CD4-positive, alpha-beta T cell treated with Interleukin-15 for 1 hour (primary cell): ENCODE data around the gene RXRG.

Source experiments
- DNase-seq: peaks from one replicate; pipeline ENCODE4 v3.0.0-alpha.2; 2020

The RXRG gene

GRCh38 chr1:165408518-165408917 lies 36.4 kb downstream of the RXRG start:
- no peak for DNase-seq

GRCh38 chr1:165407398-165407797 lies 37.5 kb downstream of the RXRG start:
- DNase-seq: no peak

- DNase-seq: no peak
Observed at GRCh38 chr1:165403835-165404482, 41.0 kb downstream of the RXRG start.

GRCh38 chr1:165402517-165403111 lies 42.3 kb downstream of the RXRG start:
- no peak for DNase-seq

GRCh38 chr1:165397944-165398343 lies 47.0 kb downstream of the RXRG start:
- no peak for DNase-seq

GRCh38 chr1:165395901-165396300 lies 49.0 kb downstream of the RXRG start:
- no peak for DNase-seq

GRCh38 chr1:165395478-165395877 lies 49.4 kb downstream of the RXRG start:
- no peak for DNase-seq

- peak; percentile 94 for DNase-seq
Observed at GRCh38 chr1:165392634-165393571, 52.0 kb downstream of the RXRG start.

GRCh38 chr1:165389609-165390008 lies 55.3 kb downstream of the RXRG start:
- no peak for DNase-seq

GRCh38 chr1:165387961-165388360 lies 57.0 kb downstream of the RXRG start:
- DNase-seq: no peak

GRCh38 chr1:165387505-165387904 lies 57.4 kb downstream of the RXRG start:
- no peak for DNase-seq

- no peak for DNase-seq
Observed at GRCh38 chr1:165383599-165384405, 61.1 kb downstream of the RXRG start.

GRCh38 chr1:165383067-165383466 lies 61.9 kb downstream of the RXRG start:
- DNase-seq: no peak

GRCh38 chr1:165381745-165382505 lies 63.0 kb downstream of the RXRG start:
- DNase-seq: no peak

- no peak for DNase-seq
Observed at GRCh38 chr1:165376811-165377311, 68.1 kb downstream of the RXRG start.

GRCh38 chr1:165376041-165376810 lies 68.7 kb downstream of the RXRG start:
- no peak for DNase-seq

GRCh38 chr1:165375623-165376022 lies 69.3 kb downstream of the RXRG start:
- DNase-seq: no peak

- no peak for DNase-seq
Observed at GRCh38 chr1:165371588-165372225, 73.2 kb downstream of the RXRG start.

- peak; percentile 30 for DNase-seq
Observed at GRCh38 chr1:165369255-165369848, 75.6 kb downstream of the RXRG start.

GRCh38 chr1:165367375-165367993 lies 77.4 kb downstream of the RXRG start:
- DNase-seq: peak; percentile 52
